Measurements from ENCODE around the gene ZNF805.

DNA sequence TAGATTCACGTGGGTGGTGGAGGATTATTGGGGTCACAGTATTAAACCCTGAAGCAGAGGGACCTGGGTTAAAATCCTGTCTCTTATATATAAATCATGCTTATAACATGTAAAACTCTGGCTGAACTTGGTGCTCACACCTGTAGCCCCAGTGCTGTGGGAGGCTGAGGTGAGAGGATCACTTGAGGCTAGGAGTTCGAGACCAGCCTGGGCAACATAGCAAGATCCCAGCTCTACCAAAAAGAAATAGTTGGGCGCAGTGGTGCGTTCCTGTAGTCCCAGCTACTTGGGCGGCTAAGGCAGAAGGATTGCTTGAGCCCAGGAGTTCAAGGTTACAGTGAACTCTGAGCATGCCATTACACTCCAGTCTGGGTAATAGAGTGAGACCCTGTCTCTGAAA, 2.4 kb downstream of the ZNF805 start:
- TF ChIP-seq, protein P1, sequence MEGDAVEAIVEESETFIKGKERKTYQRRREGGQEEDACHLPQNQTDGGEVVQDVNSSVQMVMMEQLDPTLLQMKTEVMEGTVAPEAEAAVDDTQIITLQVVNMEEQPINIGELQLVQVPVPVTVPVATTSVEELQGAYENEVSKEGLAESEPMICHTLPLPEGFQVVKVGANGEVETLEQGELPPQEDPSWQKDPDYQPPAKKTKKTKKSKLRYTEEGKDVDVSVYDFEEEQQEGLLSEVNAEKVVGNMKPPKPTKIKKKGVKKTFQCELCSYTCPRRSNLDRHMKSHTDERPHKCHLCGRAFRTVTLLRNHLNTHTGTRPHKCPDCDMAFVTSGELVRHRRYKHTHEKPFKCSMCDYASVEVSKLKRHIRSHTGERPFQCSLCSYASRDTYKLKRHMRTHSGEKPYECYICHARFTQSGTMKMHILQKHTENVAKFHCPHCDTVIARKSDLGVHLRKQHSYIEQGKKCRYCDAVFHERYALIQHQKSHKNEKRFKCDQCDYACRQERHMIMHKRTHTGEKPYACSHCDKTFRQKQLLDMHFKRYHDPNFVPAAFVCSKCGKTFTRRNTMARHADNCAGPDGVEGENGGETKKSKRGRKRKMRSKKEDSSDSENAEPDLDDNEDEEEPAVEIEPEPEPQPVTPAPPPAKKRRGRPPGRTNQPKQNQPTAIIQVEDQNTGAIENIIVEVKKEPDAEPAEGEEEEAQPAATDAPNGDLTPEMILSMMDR (IDR thresholded peaks at IDR 0.05) = no peak
- TF ChIP-seq POLR2A (IDR thresholded peaks at IDR 0.05) = no peak

Data from Peyer's patch (tissue), 4 donors.